Prostate gland (tissue), 1 donor: ENCODE data around the gene LRRC10.

Experiments
- POLR2A ChIP-seq: fragments of 450-650 bp; IDR thresholded peaks from one replicate; pipeline ENCODE4 v1.6.1; 2016; ENCODE audit warnings: antibody characterized with exemption, mild to moderate bottlenecking
- POLR2AphosphoS5 ChIP-seq: sonication (generic); formaldehyde crosslinking; IDR thresholded peaks from one replicate; pipeline ENCODE4 v1.6.1; 2017; ENCODE audit warnings: antibody characterized with exemption

DNA sequence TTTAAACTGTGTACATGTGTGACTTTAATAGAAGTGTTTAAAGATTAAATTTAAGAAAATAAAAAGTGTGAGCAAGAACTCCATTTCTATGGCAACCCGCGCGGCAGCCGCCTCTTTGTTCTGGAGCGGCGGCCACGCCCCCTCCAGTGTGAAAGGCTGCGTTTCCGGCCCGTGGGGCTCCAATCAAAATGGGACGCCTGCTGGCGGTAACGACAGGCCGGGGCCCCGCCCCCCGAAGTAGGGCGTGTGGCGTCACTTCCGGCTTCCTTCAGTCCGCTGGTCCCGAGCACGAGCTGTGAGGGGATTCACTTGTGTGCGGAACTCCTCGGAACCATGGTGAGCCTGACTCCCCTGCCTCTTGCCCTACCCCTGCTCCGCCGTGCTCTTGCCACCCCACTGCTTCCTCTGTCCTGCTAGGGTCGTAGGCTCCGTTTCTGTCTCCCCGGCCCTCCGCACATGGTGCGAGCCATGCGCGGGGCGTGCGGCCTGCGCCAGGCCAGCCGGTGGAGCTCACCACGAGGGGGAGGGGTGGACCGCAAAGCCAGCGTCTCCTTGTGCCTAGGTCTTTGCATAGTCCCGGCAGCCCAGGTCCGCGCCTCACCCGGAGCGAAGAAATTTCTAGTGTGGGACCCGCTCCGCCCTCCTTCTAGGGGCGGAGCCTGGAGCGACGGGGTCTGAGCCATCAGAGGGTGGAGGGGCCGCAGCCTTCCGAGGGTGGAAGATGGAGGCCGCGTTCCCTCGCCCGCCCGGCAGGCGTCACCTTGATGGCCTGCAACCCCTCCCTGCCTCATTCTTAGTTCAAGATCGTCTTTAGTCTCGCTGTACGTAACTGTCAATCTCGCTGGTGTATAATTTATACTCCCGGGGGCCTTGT lies 25.3 kb downstream of the LRRC10 start, which contains the start of gene CCT2:
- TF ChIP-seq POLR2AphosphoS5 (peak; percentile 97), POLR2A (peak; percentile 71)
